IMR-90 (cell line): ENCODE data around the gene DENND6B. TPM values are rescaled to one million over a fixed set of nuclear protein-coding genes. Genes with fewer than 3 reads are reported as not detected.

Experiments used
- ATAC-seq: fragments of 200-7000 bp; cut with Tn5 transposase; 2 replicates; pipeline ENCODE4 v1.9.1; 2020; ENCODE audit warnings: low read depth, mild to moderate bottlenecking, moderate library complexity
- BruUV-seq: library from RNA; stranded (reverse); fragments of 400-500 nt; replicated peaks from 2 replicates; lab custom pipeline; 2021; lab: Mats Ljungman, UMichigan
- CTCF ChIA-PET: fragments of 300-600 bp; formaldehyde crosslinking; extraction: SDS; loops from one replicate; lab custom pipeline; 2021; ENCODE audit warnings: antibody characterized with exemption; lab: Yijun Ruan, JAX
- POLR2A ChIA-PET: fragments of 300-600 bp; sonication (Branson Sonifier 250); formaldehyde crosslinking; loops from one replicate; lab custom pipeline; 2022; ENCODE audit warnings: antibody characterized with exemption; ENCODE audit not compliant: unreplicated experiment; lab: Charles Lee
- DNase-seq: peaks from one replicate; pipeline ENCODE4 v3.0.0; 2013
- H2AFZ ChIP-seq: replicated peaks from 2 replicates; pipeline ENCODE3; 2013; ENCODE audit warnings: low read length, mild to moderate bottlenecking; ENCODE audit not compliant: poor library complexity
- H2AK5ac ChIP-seq: 2 replicates; pipeline ENCODE4 v1.6.1; 2013; ENCODE audit warnings: low read depth, low read length, inconsistent platforms
- H2AK9ac ChIP-seq: replicated peaks from 2 replicates; pipeline ENCODE3; 2013; ENCODE audit warnings: mild to moderate bottlenecking, low read depth, low read length, moderate library complexity; ENCODE audit not compliant: poor library complexity
- H2BK120ac ChIP-seq: 2 replicates; pipeline ENCODE4 v1.6.1; 2013; ENCODE audit warnings: low read depth, low read length, inconsistent platforms
- H2BK15ac ChIP-seq: 3 replicates; pipeline ENCODE4 v1.6.1; 2013; ENCODE audit warnings: low read depth, low read length, inconsistent platforms
- H2BK20ac ChIP-seq: 2 replicates; pipeline ENCODE4 v1.6.1; 2013; ENCODE audit warnings: low read depth, mild to moderate bottlenecking, inconsistent platforms, low read length, moderate library complexity
- H2BK5ac ChIP-seq: 2 replicates; pipeline ENCODE4 v1.6.1; 2013; ENCODE audit warnings: mild to moderate bottlenecking, low read depth, low read length, inconsistent platforms; ENCODE audit not compliant: poor library complexity, severe bottlenecking
- H3K14ac ChIP-seq: replicated peaks from 2 replicates; pipeline ENCODE4 v1.6.1; 2013; ENCODE audit warnings: low read depth, low read length, inconsistent platforms
- H3K18ac ChIP-seq: 2 replicates; pipeline ENCODE4 v1.6.1; 2013; ENCODE audit warnings: low read depth, low read length, control low read depth
- H3K23ac ChIP-seq: 2 replicates; pipeline ENCODE4 v1.6.1; 2013; ENCODE audit warnings: low read depth, low read length, inconsistent platforms
- H3K27ac ChIP-seq: 2 replicates; pipeline ENCODE4 v1.5.1; 2013; ENCODE audit warnings: mild to moderate bottlenecking, control low read depth, low read length; ENCODE audit not compliant: insufficient read depth
- H3K27me3 ChIP-seq: 2 replicates; pipeline ENCODE4 v1.6.1; 2013; ENCODE audit warnings: low read length; ENCODE audit not compliant: control insufficient read depth, insufficient read depth
- H3K36me3 ChIP-seq: 2 replicates; pipeline ENCODE4 v1.6.1; 2013; ENCODE audit warnings: low read length, mixed read lengths; ENCODE audit not compliant: control insufficient read depth, insufficient read depth
- H3K4ac ChIP-seq: 2 replicates; pipeline ENCODE4 v1.6.1; 2013; ENCODE audit warnings: low read depth, low read length, inconsistent platforms
- H3K4me1 ChIP-seq: 2 replicates; pipeline ENCODE4 v1.6.1; 2013; ENCODE audit warnings: low read length, mixed read lengths; ENCODE audit not compliant: control insufficient read depth, insufficient read depth
- H3K4me2 ChIP-seq: 2 replicates; pipeline ENCODE4 v1.6.1; 2013; ENCODE audit warnings: low read depth, mild to moderate bottlenecking, control low read depth, low read length, moderate library complexity
- H3K4me3 ChIP-seq: 2 replicates; pipeline ENCODE4 v1.5.1; 2013; ENCODE audit warnings: low read depth, mild to moderate bottlenecking, control low read depth, low read length, moderate library complexity; ENCODE audit not compliant: insufficient read depth
- H3K56ac ChIP-seq: 2 replicates; pipeline ENCODE4 v1.6.1; 2013; ENCODE audit warnings: low read length, inconsistent platforms; ENCODE audit not compliant: insufficient read depth; ENCODE audit errors: extremely low read depth
- H3K79me1 ChIP-seq, 2 experiments: 2 replicates each; pipeline ENCODE4 v1.6.1; 2013; ENCODE audit warnings: low read length in 2 of 2, inconsistent platforms in 1 of 2, low read depth in 1 of 2
- H3K9ac ChIP-seq: 2 replicates; pipeline ENCODE4 v1.6.1; 2013; ENCODE audit warnings: low read depth, low read length, control low read depth
- H3K9me1 ChIP-seq: 2 replicates; pipeline ENCODE4 v1.6.1; 2013; ENCODE audit warnings: low read length, inconsistent platforms; ENCODE audit not compliant: insufficient read depth
- H3K9me3 ChIP-seq: 2 replicates; pipeline ENCODE4 v1.6.1; 2013; ENCODE audit warnings: low read length; ENCODE audit not compliant: control insufficient read depth, insufficient read depth
- H4K20me1 ChIP-seq: 2 replicates; pipeline ENCODE4 v1.6.1; 2013; ENCODE audit warnings: low read length, inconsistent platforms; ENCODE audit not compliant: insufficient read depth
- H4K5ac ChIP-seq: 2 replicates; pipeline ENCODE4 v1.6.1; 2013; ENCODE audit warnings: mild to moderate bottlenecking, low read depth, low read length, control low read depth
- H4K8ac ChIP-seq, 2 experiments: 2 replicates each; pipeline ENCODE4 v1.6.1; 2013; ENCODE audit warnings: low read depth in 2 of 2, low read length in 2 of 2, control low read depth in 1 of 2, inconsistent platforms in 1 of 2
- H4K91ac ChIP-seq: 2 replicates; pipeline ENCODE4 v1.6.1; 2013; ENCODE audit warnings: low read depth, low read length, inconsistent platforms; ENCODE audit not compliant: insufficient read depth
- BHLHE40 ChIP-seq: fragments of 150-350 bp; IDR thresholded peaks from 2 replicates; pipeline ENCODE4 v1.6.1; 2016; ENCODE audit warnings: mild to moderate bottlenecking, low read depth, low read length
- CEBPB ChIP-seq: IDR thresholded peaks from 2 replicates; pipeline ENCODE4 v1.6.1; 2012; ENCODE audit warnings: low read depth, low read length, improper control_type of control experiment
- RFX5 ChIP-seq: IDR thresholded peaks from 2 replicates; pipeline ENCODE4 v1.8.0; 2012; ENCODE audit warnings: low read depth, mild to moderate bottlenecking, low read length, moderate library complexity
- WGBS, 2 experiments: methylation state at CpG; one replicate each; pipeline versions ENCODE4 v1.1.5 to v1.1.7; 2013; ENCODE audit warnings: missing lambda C conversion rate in 2 of 2; ENCODE audit not compliant: insufficient read length in 1 of 2; ENCODE audit errors: extremely low coverage in 2 of 2; 5-methylcytosine and 5-hydroxymethylcytosine counted together
- dilution Hi-C: fragments of 300-500 bp; cut with HindIII; formaldehyde crosslinking; loops from one replicate; pipeline ENCODE4 v1.14.3; 2018; ENCODE audit warnings: low sequenced_read_pairs; ENCODE audit not compliant: unreplicated experiment
- in situ Hi-C: fragments of 300-500 bp; cut with MboI; formaldehyde crosslinking; loops from 3 replicates; pipeline ENCODE4 v1.14.3; 2019; ENCODE audit warnings: low sequenced_read_pairs, inconsistent platforms, mixed read lengths
- intact Hi-C: fragments of 100-400 bp; cut with micrococcal nuclease; formaldehyde crosslinking; loops from 2 replicates; pipeline ENCODE4 v1.10.0; 2022
- polyA plus RNA-seq, 3 experiments: library from polyadenylated mRNA; depleted of rRNA; stranded (reverse); fragments of >200 nt; gene quantifications; 2 replicates each; pipeline ENCODE4 v1.2.3, GENCODE V29; 2012; ENCODE audit warnings: low replicate concordance in 1 of 3
- total RNA-seq: library from RNA; depleted of rRNA; stranded (reverse); fragments of >200 nt; gene quantifications from 2 replicates; pipeline ENCODE4 v1.2.3, GENCODE V29; 2012
- TF ChIP-seq, protein P1 (sequence below): fragments of 150-350 bp; IDR thresholded peaks from 2 replicates; pipeline ENCODE4 v1.6.1; 2017; ENCODE audit warnings: mild to moderate bottlenecking, antibody characterized with exemption, low read length, low read depth

DENND6B gene
- total and polyA plus RNA-seq, 2 of the 4 experiments (the other 2 are of a cell fraction), result 0.36 to 4.9 TPM

DNA sequence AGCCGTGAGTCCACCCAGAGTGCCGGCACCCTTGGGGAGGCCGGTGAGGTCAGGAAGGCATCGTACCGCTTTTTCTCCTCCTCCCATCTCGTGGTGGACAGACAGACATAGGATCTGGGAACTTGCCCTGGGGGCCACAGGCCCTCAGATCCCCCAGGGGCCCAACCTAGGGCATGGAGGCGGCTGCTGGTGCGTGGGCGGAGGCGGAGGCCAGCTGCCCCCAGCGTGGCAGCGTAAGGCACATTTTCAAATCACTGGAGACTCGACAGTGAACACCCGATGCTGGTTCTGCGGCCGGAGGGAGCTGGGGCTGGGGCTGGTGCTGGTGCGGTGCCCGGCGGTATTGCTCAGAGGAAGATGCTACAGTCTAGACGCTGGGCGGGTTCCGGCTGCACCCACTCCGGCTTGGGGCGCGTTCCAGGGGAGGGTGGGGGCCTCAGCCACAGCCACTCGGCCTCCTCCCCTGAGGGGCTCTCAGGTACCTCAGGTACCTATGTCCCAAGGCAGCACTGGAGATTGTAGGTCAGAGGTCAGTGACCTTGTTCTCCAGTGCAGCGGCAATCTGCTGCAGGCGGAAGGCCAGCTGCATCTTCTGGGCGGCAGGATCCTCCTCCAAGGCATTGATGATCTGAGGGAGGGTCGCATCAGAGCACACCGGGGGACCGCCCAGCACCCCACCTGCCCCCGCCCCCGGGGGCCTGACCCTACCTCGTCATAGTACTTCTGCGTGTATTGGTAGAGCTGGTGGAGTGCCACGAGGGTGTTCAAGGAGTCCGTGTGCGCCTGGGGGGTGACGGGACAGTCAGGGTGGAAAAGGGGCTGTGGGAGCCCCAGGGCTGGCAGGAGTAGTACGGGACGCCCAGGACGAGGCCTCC, 51.4 kb downstream of the DENND6B start (continued):
- TF ChIP-seq CEBPB, result no peak

DNA sequence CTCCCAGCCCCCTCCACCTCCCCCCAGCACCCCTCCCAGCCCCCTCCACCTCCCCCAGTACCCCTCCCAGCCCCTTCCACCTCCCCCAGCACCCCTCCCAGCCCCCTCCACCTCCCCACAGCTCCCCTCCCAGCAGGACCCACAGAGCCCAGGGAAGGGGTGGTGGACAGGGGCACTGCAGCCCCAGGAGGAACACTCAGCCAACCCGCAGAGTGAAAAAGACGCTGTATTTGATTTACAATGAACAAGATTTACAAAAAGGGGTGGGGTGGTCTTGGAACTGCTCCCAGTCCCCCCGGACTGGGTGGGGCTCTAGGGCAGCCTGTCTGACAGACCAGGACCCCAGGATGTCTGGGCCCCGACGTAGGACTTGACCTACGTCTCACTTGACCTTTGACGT, 52.0 kb downstream of the DENND6B start:
- Histone ChIP-seq H3K18ac (no peak overlapping the region), H3K9me1 (no peaks in the 10 kb centered on the region), H2BK20ac (no peak overlapping the region), H4K20me1 (peaks cover 51% of the 10 kb centered on the region), H4K8ac (no peak overlapping the region), H3K14ac (no peak overlapping the region), H2AK9ac (no peak overlapping the region), H2BK15ac (no peak overlapping the region), H3K4me1 (peaks cover 11% of the 10 kb centered on the region), H3K27me3 (no peaks in the 10 kb centered on the region), H2BK5ac (no peak overlapping the region), H2AFZ (no peak overlapping the region), H4K5ac (no peak overlapping the region), H3K36me3 (peaks cover 56% of the 10 kb centered on the region), H3K4me3 (no peak overlapping the region), H3K4ac (no peak overlapping the region), H2BK120ac (no peak overlapping the region), H3K9me3 (no peaks in the 10 kb centered on the region), H3K23ac (no peak overlapping the region), H4K91ac (no peak overlapping the region), H3K4me2 (no peak overlapping the region), H3K9ac (no peak overlapping the region), H3K27ac (no peak overlapping the region), H2AK5ac (no peak overlapping the region), H3K79me1 (peaks cover 0 to 18% of the 10 kb centered on the region in 2 experiments; a peak in 1 of 4 replicates), H3K56ac (no peak overlapping the region)
- dilution Hi-C loops, result no loop called here
- BruUV-seq, result no TSS peak
- CTCF ChIA-PET, result no interaction called here
- WGBS, 2 experiments, result 83% methylated on average over 1 of the region's 7 CpGs; no CpG with 5 or more reads in 1 of the 2 experiments
- DNase-seq (no peak), ATAC-seq (no peak)
- TF ChIP-seq, protein P1, sequence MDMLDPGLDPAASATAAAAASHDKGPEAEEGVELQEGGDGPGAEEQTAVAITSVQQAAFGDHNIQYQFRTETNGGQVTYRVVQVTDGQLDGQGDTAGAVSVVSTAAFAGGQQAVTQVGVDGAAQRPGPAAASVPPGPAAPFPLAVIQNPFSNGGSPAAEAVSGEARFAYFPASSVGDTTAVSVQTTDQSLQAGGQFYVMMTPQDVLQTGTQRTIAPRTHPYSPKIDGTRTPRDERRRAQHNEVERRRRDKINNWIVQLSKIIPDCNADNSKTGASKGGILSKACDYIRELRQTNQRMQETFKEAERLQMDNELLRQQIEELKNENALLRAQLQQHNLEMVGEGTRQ, result no peak
- TF ChIP-seq CEBPB (no peak), RFX5 (no peak), BHLHE40 (no peak)
- in situ Hi-C loops, result loop anchor here (10.0 kb wide), 1 partner anchor 50 kb away; the partner anchor contains the start of gene DENND6B
- intact Hi-C loops, result loop anchor here (5.0 kb wide), 1 partner anchor 33 kb away; the partner anchor contains the start of gene PLXNB2
- POLR2A ChIA-PET, result no interaction called here
